DMS153 treated with DMSO at 0.1 percent for 48 hours (cell line): ENCODE measurements around the gene VNN1.
A peak's percentile ranks its signal among the peaks of the same experiment; 100 is the strongest.
"Not testable (repeated sequence)": the region's sequence is repeated elsewhere in the genome, so short reads cannot be mapped to it uniquely, and the experiment has no call there.

Experiments used
- DNase-seq: peaks from one replicate; lab custom pipeline; 2025; ENCODE audit not compliant: unreplicated experiment; lab: John Stamatoyannopoulos, UW

The VNN1 gene

GRCh38 chr6:132675002-132675401, 38.9 kb downstream of the VNN1 start:
- no peak for DNase-seq

- DNase-seq, result peak; percentile 14
These were observed 40.3 kb downstream of the VNN1 start for GRCh38 chr6:132673376-132674094.

GRCh38 chr6:132671295-132671694, 42.6 kb downstream of the VNN1 start:
- DNase-seq, result no peak

DNA sequence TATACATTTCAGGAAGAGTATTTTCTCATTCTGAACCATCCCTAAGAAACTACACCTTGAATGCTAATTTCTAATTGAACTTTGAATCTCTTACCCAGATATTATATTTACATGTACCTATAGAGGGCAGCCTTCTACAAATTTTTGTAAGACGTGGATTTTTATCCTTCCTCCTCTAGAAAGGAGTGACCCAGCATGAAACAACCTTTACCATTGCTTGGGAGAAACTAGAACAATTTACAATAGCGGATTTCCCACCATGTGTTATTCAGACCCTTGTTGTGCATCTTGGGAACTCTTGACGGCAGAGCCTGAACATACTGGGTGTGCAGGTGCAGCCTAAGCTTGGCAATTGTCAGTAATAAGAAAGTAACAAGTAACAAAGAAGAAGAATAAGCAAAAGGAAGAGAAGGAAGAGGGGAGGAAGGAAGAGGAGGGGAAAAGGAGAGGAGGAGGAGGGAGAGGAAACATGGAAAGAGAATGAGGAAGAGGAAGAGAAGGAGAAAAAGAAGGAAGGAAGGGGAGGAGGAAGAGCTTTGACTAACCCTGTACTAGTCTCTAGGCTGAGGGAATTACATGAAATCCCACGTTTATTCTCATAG, 44.1 kb downstream of the VNN1 start:
- peak; percentile 17 for DNase-seq

DNA sequence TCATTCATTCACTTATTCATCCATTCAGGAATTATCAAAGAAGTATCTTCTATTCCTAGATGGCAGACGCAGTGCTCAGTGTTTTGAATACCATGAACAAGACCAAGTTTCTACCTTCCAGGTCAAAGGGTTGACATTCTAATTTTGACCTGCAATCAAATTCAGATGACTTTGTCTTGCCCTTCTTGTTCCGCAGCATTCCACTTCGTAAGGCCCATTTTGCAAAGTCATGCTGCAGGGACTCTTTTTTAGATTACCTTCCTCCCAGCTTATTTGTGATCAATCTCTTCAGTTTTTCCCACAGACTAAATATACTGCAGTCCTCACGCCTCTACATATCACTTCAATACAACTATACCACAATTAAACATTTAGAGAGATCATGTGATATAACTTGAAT, 47.7 kb downstream of the VNN1 start:
- DNase-seq, result no peak

- no peak for DNase-seq
These were observed 49.4 kb downstream of the VNN1 start for GRCh38 chr6:132664309-132665034.

GRCh38 chr6:132663661-132664060, 50.2 kb downstream of the VNN1 start:
- DNase-seq, result no peak

- no peak for DNase-seq
These were observed 51.9 kb downstream of the VNN1 start for GRCh38 chr6:132661906-132662305.

DNA sequence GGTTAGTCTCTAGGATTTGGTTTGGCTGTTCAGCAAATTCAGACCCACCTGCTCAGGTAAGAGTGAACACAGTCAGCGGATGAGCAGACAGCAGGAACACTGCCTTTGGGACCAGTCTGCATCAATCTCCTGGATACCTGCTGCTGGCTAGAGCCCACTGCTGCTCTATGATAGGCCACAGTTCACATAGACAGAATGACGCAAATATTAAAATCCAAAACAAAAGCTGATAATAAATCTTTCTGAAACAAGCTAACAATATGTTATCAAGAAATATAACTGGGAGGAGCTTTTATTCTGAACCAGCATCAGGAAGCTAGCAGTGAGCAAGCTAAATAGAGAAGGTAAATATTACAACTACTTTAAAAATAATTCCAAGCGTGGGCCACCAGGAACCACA, 54.8 kb downstream of the VNN1 start, which contains the start of gene TAAR1:
TAAR1 (minus strand) TSS at position 101 of the 400 bp plus-strand sequence. CDS start 13,179 bp downstream, outside the sequence.
- DNase-seq, result peak; percentile 48

DNA sequence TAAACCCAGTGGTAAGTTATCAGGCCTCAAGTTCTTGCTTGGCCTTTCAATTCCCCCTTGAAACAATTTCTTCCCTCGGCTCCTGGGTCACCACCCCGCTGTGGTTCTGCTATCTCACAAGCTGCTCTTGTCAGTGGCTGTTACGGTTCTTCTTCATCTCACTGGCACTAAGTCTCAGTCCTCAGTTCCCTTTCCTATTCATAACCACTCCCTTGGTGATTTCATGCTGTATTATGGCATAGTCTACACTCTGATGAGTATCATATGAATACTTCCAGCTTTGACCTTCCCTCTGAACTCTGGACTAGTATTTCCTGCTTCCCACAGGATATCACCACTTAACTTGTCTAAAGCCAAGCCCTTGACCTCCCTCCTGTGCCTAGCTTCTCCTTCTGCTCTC, 62.8 kb downstream of the VNN1 start:
- no peak for DNase-seq

DNA sequence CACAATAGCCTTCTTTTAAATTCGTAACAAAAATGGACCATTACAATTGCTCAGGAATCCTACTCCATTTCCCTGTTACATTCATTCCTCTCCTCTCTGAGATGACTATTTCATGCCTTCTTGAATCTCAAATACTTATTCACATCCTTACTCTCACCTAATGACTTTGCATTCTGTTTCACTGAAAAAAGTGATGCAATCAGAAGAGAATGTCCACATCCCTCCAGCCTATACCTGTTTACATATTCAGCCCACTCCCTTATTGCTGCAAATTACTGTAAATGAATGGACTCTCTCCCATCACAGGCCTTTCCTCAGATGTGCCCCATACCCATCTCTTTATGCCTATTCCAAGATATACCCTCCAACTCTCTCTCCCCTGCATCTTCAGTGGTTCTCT, 63.4 kb downstream of the VNN1 start:
- no peak for DNase-seq

DNA sequence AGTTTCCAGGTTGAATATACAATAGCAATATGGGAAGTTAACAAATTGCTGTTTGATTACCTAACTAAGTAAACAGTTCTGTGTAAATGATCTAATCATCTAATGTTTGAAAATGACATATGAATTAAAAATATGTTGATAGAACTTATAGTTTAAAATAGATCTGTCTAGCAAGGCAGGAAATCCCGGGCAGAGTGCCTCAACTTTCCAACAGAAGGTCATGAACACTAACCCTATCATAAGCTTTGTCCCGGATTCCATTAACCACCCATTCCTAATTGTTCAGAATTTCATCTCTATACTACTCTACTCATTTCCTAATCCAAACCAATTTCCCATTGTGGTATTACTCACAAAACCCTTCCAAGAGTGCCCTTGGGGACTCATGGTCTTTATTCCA, 65.0 kb downstream of the VNN1 start:
- no peak for DNase-seq

DNA sequence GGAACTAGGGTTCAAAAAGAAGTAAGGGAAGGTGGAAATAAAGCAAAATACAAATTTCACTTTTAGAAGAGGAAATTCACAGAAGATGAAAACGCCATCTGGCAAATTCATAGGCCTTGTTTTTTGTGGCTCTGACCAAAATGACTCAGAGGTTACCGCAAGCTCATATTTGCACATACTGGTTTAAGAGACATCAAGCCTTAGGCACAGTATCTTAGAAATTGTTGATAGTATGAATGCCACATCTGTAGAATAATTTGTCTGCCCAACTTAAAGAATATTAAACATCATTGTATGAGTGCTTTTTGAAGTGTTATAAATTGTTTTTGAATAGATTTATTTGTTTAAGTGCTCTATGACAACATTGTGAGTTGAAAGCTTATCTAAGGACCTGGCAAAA, 65.5 kb downstream of the VNN1 start:
- DNase-seq, result no peak

GRCh38 chr6:132643547-132643946, 70.3 kb downstream of the VNN1 start:
- no peak for DNase-seq

GRCh38 chr6:132637135-132637534, 76.7 kb downstream of the VNN1 start:
- DNase-seq, result not testable (repeated sequence)

DNA sequence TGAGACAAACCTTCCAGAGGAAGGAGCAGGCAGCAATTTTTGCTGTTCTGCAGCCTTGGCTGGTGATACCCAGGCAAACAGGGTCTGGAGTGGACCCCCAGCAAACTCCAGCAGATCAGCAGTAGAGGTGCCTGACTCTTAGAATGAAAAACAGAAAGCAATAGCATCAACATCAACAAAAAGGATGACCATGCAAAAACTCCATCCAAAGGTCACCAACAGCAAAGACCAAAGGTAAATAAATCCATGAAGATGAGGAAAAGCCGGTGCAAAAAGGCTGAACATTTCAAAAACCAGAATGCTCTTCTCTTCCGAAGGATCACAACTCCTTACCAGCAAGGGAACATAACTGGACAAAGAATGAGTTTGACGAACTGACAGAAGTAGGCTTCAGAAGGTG, 77.9 kb downstream of the VNN1 start:
- DNase-seq, result not testable (repeated sequence)

GRCh38 chr6:132635288-132635687, 78.6 kb downstream of the VNN1 start:
- not testable (repeated sequence) for DNase-seq

DNA sequence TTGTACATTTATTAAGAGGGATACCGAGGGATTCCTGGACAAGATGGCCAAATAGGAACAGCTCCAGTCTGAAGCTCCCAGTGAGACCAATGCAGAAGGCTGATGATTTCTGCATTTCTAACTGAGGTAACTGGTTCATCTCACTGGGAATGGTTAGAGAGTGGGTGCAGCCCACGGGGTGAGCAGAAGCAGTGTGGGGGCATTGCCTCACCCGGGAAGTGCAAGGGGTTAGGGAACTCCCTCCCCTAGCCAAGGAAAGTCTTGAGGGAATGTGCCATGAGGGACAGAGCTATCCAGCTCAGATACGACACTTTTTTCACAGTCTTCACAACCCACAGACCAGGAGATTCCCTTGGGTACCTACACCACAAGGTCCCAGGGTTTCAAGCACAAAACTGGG, 79.1 kb downstream of the VNN1 start:
- DNase-seq, result no peak

DNA sequence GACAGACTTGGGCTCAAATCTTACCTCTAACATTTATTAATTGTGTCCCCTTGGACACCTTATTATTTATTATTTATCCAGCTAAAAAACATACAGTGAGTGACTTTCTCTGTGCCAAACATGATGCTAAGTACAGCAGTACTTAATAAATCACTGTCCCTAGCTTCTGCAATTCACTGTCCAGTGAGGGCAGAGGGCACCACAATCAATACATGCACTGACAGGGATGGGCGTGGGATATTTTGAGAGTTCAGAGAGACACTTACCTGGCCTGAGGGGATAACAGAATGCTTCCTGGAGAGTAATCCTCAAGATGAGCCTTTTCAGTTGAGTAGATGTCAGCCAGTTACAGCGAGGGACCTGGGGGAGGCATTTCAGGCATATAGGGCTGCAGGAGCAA, 80.5 kb downstream of the VNN1 start:
- DNase-seq, result no peak
